Measurements from ENCODE around the gene TEX52.

Gene TEX52

GRCh38 chr12:2800046-2800570, 56.7 kb downstream of the TEX52 start:
- no peak overlapping the region for H3K4me3 ChIP-seq (ENCODE audit: low read depth, low read length)
- peak; percentile 82 for DNase-seq (ENCODE audit: low read depth)
- TF ChIP-seq, protein P1, sequence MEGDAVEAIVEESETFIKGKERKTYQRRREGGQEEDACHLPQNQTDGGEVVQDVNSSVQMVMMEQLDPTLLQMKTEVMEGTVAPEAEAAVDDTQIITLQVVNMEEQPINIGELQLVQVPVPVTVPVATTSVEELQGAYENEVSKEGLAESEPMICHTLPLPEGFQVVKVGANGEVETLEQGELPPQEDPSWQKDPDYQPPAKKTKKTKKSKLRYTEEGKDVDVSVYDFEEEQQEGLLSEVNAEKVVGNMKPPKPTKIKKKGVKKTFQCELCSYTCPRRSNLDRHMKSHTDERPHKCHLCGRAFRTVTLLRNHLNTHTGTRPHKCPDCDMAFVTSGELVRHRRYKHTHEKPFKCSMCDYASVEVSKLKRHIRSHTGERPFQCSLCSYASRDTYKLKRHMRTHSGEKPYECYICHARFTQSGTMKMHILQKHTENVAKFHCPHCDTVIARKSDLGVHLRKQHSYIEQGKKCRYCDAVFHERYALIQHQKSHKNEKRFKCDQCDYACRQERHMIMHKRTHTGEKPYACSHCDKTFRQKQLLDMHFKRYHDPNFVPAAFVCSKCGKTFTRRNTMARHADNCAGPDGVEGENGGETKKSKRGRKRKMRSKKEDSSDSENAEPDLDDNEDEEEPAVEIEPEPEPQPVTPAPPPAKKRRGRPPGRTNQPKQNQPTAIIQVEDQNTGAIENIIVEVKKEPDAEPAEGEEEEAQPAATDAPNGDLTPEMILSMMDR (IDR thresholded peaks at IDR 0.05; ENCODE audit: control insufficient read depth, extremely low read depth, insufficient read depth), result no peak

Measured in LNCaP clone FGC (cell line).